Measurements from ENCODE around the gene RCOR1. TPM values are rescaled to one million over a fixed set of nuclear protein-coding genes. Genes with fewer than 3 reads are reported as not detected.
"Not testable (repeated sequence)": the region's sequence is repeated elsewhere in the genome, so short reads cannot be mapped to it uniquely, and the experiment has no call there.

RCOR1 gene
- polyA plus RNA-seq, 4 donors, result 37.5 to 42.2 (median 40.7) TPM

GRCh38 chr14:102737402-102738372, 145.2 kb downstream of the RCOR1 start:
- no peak for DNase-seq (ENCODE audit: low read depth in 4 of 4, low spot score in 3 of 4)

- DNase-seq (ENCODE audit: low read depth in 4 of 4, low spot score in 3 of 4), result no peak
Measured at GRCh38 chr14:102738373-102739189, 146.1 kb downstream of the RCOR1 start.

GRCh38 chr14:102739190-102739469, 146.7 kb downstream of the RCOR1 start:
- no peak for DNase-seq (ENCODE audit: low read depth in 4 of 4, low spot score in 3 of 4)

GRCh38 chr14:102746634-102747438, 154.4 kb downstream of the RCOR1 start:
- DNase-seq (ENCODE audit: low read depth in 4 of 4, low spot score in 3 of 4), result no peak

- no peak for DNase-seq (ENCODE audit: low read depth in 4 of 4, low spot score in 3 of 4)
Measured at GRCh38 chr14:102748806-102749205, 156.4 kb downstream of the RCOR1 start.

GRCh38 chr14:102749393-102750305, 157.2 kb downstream of the RCOR1 start:
- DNase-seq (ENCODE audit: low read depth in 4 of 4, low spot score in 3 of 4), result no peak

- no peak for DNase-seq (ENCODE audit: low read depth in 4 of 4, low spot score in 3 of 4)
Measured at GRCh38 chr14:102750376-102750775, 157.9 kb downstream of the RCOR1 start.

GRCh38 chr14:102751088-102751487, 158.6 kb downstream of the RCOR1 start:
- no peak for DNase-seq (ENCODE audit: low read depth in 4 of 4, low spot score in 3 of 4)

- no peak for DNase-seq (ENCODE audit: low read depth in 4 of 4, low spot score in 3 of 4)
Measured at GRCh38 chr14:102752239-102752847, 159.9 kb downstream of the RCOR1 start.

- DNase-seq (ENCODE audit: low read depth in 4 of 4, low spot score in 3 of 4), result no peak
Measured at GRCh38 chr14:102754370-102755262, 162.2 kb downstream of the RCOR1 start.

GRCh38 chr14:102757646-102758045, 165.2 kb downstream of the RCOR1 start:
- no peak for DNase-seq (ENCODE audit: low read depth in 4 of 4, low spot score in 3 of 4)

- no peak for DNase-seq (ENCODE audit: low read depth in 4 of 4, low spot score in 3 of 4)
Measured at GRCh38 chr14:102758087-102758486, 165.6 kb downstream of the RCOR1 start.

- DNase-seq (ENCODE audit: low read depth in 4 of 4, low spot score in 3 of 4), result no peak
Measured at GRCh38 chr14:102759456-102760187, 167.2 kb downstream of the RCOR1 start.

- DNase-seq (ENCODE audit: low read depth in 4 of 4, low spot score in 3 of 4), result no peak
Measured at GRCh38 chr14:102760496-102761193, 168.2 kb downstream of the RCOR1 start.

GRCh38 chr14:102761206-102761605, 168.8 kb downstream of the RCOR1 start:
- no peak for DNase-seq (ENCODE audit: low read depth in 4 of 4, low spot score in 3 of 4)

- no peak for DNase-seq (ENCODE audit: low read depth in 4 of 4, low spot score in 3 of 4)
Measured at GRCh38 chr14:102764220-102764671, 171.8 kb downstream of the RCOR1 start.

- DNase-seq (ENCODE audit: low read depth in 4 of 4, low spot score in 3 of 4), result not testable (repeated sequence)
Measured at GRCh38 chr14:102765770-102766169, 173.3 kb downstream of the RCOR1 start.

Data from left renal pelvis (tissue), 4 donors.